PC-9 (cell line): ENCODE data around the gene WFIKKN2. TPM values are rescaled to one million over a fixed set of nuclear protein-coding genes. Genes with fewer than 3 reads are reported as not detected.
A peak's percentile ranks its signal among the peaks of the same experiment; 100 is the strongest.

Source experiments
- BruUV-seq: library from RNA; stranded (reverse); fragments of 400-500 nt; replicated peaks from 2 replicates; lab custom pipeline; 2021; lab: Mats Ljungman, UMichigan
- CTCF ChIA-PET: fragments of 300-600 bp; sonication (Branson Sonifier 250); formaldehyde crosslinking; loops from one replicate; lab custom pipeline; 2022; ENCODE audit warnings: antibody characterized with exemption; lab: Charles Lee
- POLR2A ChIA-PET: fragments of 300-600 bp; sonication (Branson Sonifier 250); formaldehyde crosslinking; loops from one replicate; lab custom pipeline; 2022; ENCODE audit warnings: antibody characterized with exemption; ENCODE audit not compliant: unreplicated experiment; lab: Charles Lee
- DNase-seq, 2 experiments: peaks; one replicate each; pipeline versions ENCODE4 v3.0.0 to v3.0.0-alpha.2; 2015 to 2022; ENCODE audit warnings: mixed read lengths in 1 of 2
- H2AFZ ChIP-seq: fragments of 200-600 bp; sonication (generic); 2 replicates; pipeline ENCODE4 v1.8.1; 2017; ENCODE audit warnings: antibody characterized with exemption
- H3F3A ChIP-seq: fragments of 200-600 bp; sonication (generic); 2 replicates; pipeline ENCODE4 v1.8.1; 2017; ENCODE audit warnings: antibody characterized with exemption, mild to moderate bottlenecking, low read depth; ENCODE audit not compliant: insufficient read depth
- H3K27ac ChIP-seq: fragments of 200-600 bp; sonication (generic); 2 replicates; pipeline ENCODE4 v1.6.1; 2016; ENCODE audit warnings: mixed run types
- H3K27me3 ChIP-seq: fragments of 200-600 bp; sonication (generic); 2 replicates; pipeline ENCODE4 v1.6.1; 2016; ENCODE audit warnings: low read depth, mixed run types; ENCODE audit not compliant: insufficient read depth
- H3K36me3 ChIP-seq: fragments of 200-600 bp; sonication (generic); 2 replicates; pipeline ENCODE4 v1.6.1; 2016; ENCODE audit warnings: low read depth, mixed run types
- H3K4me1 ChIP-seq: fragments of 200-600 bp; sonication (generic); replicated peaks from 2 replicates; pipeline ENCODE4 v1.6.1; 2016; ENCODE audit warnings: mixed run types; ENCODE audit not compliant: insufficient read depth
- H3K4me2 ChIP-seq: fragments of 200-600 bp; sonication (generic); 2 replicates; pipeline ENCODE4 v1.6.1; 2017; ENCODE audit warnings: mixed run types
- H3K4me3 ChIP-seq: fragments of 200-600 bp; sonication (generic); 2 replicates; pipeline ENCODE4 v1.6.1; 2016; ENCODE audit warnings: mixed run types
- H3K79me2 ChIP-seq: fragments of 200-600 bp; sonication (generic); 2 replicates; pipeline ENCODE4 v1.6.1; 2017; ENCODE audit warnings: low read depth, mixed run types
- H3K9me2 ChIP-seq: fragments of 200-600 bp; sonication (generic); 2 replicates; pipeline ENCODE4 v1.8.1; 2017; ENCODE audit warnings: mild to moderate bottlenecking; ENCODE audit not compliant: insufficient read depth
- H3K9me3 ChIP-seq: fragments of 200-600 bp; sonication (generic); 2 replicates; pipeline ENCODE4 v1.8.1; 2016; ENCODE audit warnings: low read depth; ENCODE audit not compliant: insufficient read depth
- H4K20me1 ChIP-seq: fragments of 200-600 bp; sonication (generic); 2 replicates; pipeline ENCODE4 v1.8.1; 2017; ENCODE audit not compliant: insufficient read depth
- CTCF ChIP-seq: fragments of 200-600 bp; sonication (generic); conservative IDR thresholded peaks from 2 replicates; pipeline ENCODE4 v1.6.1; 2017; ENCODE audit warnings: mixed run types, antibody characterized with exemption, mild to moderate bottlenecking, moderate library complexity
- EZH2 ChIP-seq: fragments of 200-600 bp; sonication (generic); IDR thresholded peaks from 2 replicates; pipeline ENCODE4 v1.8.0; 2017; ENCODE audit warnings: antibody characterized with exemption, low read depth
- intact Hi-C: fragments of 100-400 bp; cut with micrococcal nuclease; formaldehyde crosslinking; loops from one replicate; pipeline ENCODE4 v1.10.0; 2022; ENCODE audit not compliant: unreplicated experiment
- total RNA-seq: library from RNA; stranded (reverse); gene quantifications from 2 replicates; pipeline ENCODE4 v1.2.3, GENCODE V29; 2021

The WFIKKN2 gene
- total RNA-seq, 1 experiment from 2014 or later, result not detected

GRCh38 chr17:50867363-50868139, 32.2 kb downstream of the WFIKKN2 start:
- Histone ChIP-seq H3K9me2 (no peaks in the 10 kb centered on the region), H3K27ac (peak overlapping the region; percentile 95), H3K79me2 (peaks cover 54% of the 10 kb centered on the region), H3K4me3 (peak overlapping the region; percentile 83), H3K4me2 (peak overlapping the region; percentile 94), H3K36me3 (peaks cover 16% of the 10 kb centered on the region), H3F3A (peaks cover 48% of the 10 kb centered on the region), H3K4me1 (peaks cover 40% of the 10 kb centered on the region), H4K20me1 (peaks cover 28% of the 10 kb centered on the region), H3K9me3 (no peaks in the 10 kb centered on the region), H3K27me3 (no peaks in the 10 kb centered on the region), H2AFZ (peak overlapping the region; percentile 82)
- DNase-seq, result peak; percentile 95 to 98
- no peak for TF ChIP-seq CTCF
- no peak for TF ChIP-seq EZH2
- BruUV-seq, result no TSS peak
- ChIA-PET POLR2A (interaction anchor here (0.6 to 3.0 kb wide), 11 partner anchors 17 to 286 kb away, joined by 4 to 28 read pairs (median 6); partner anchors contain the start of gene NME1), CTCF (interaction anchor here (0.7 to 1.2 kb wide), 3 partner anchors 17 to 99 kb away, joined by 3 to 6 read pairs (median 5); no protein-coding TSS in a partner anchor)
- intact Hi-C loops, result loop anchor here (1.0 kb wide), 2 partner anchors 17 to 52 kb away; no protein-coding TSS in a partner anchor

- POLR2A ChIA-PET, result interaction anchor here (0.6 to 3.0 kb wide), 3 partner anchors 16 to 285 kb away, joined by 5 to 28 read pairs (median 6); partner anchors contain the start of gene NME1
- peak overlapping the region; percentile 83 for H3K4me3 ChIP-seq
- peaks cover 35% of the 10 kb centered on the region for H3K4me1 ChIP-seq
- intact Hi-C loops, result no loop called here
- no peaks in the 10 kb centered on the region for H3K9me3 ChIP-seq
- H3K9me2 ChIP-seq, result no peaks in the 10 kb centered on the region
- H2AFZ ChIP-seq, result peak overlapping the region; percentile 82
- peak overlapping the region; percentile 95 for H3K27ac ChIP-seq
- H3K4me2 ChIP-seq, result peak overlapping the region; percentile 94
- BruUV-seq, result no TSS peak
- DNase-seq, result no peak
- peaks cover 48% of the 10 kb centered on the region for H3K79me2 ChIP-seq
- H3K27me3 ChIP-seq, result no peaks in the 10 kb centered on the region
- peaks cover 43% of the 10 kb centered on the region for H3F3A ChIP-seq
- peaks cover 23% of the 10 kb centered on the region for H4K20me1 ChIP-seq
- TF ChIP-seq CTCF, result no peak
- TF ChIP-seq EZH2, result no peak
- peaks cover 11% of the 10 kb centered on the region for H3K36me3 ChIP-seq
- CTCF ChIA-PET, result no interaction called here
Measured at GRCh38 chr17:50868140-50868438, 32.7 kb downstream of the WFIKKN2 start.

- H3K79me2 ChIP-seq, result peaks cover 43% of the 10 kb centered on the region
- peaks cover 18% of the 10 kb centered on the region for H4K20me1 ChIP-seq
- H3K4me1 ChIP-seq, result peaks cover 29% of the 10 kb centered on the region
- H2AFZ ChIP-seq, result no peak overlapping the region; the same call in 1 of the 2 replicates
- DNase-seq, result no peak
- intact Hi-C loops, result no loop called here
- ChIA-PET CTCF (no interaction called here), POLR2A (no interaction called here)
- no peak for TF ChIP-seq CTCF
- no peak for TF ChIP-seq EZH2
- H3K27me3 ChIP-seq, result no peaks in the 10 kb centered on the region
- BruUV-seq, result no TSS peak
- H3K4me2 ChIP-seq, result peak overlapping the region; percentile 94
- peak overlapping the region; percentile 95 for H3K27ac ChIP-seq
- H3K36me3 ChIP-seq, result 0 out of 2 replicates have a peak, but pooled peaks cover 6% of the 10 kb centered on the region
- peak overlapping the region; percentile 83 for H3K4me3 ChIP-seq
- H3K9me2 ChIP-seq, result no peaks in the 10 kb centered on the region
- peaks cover 40% of the 10 kb centered on the region for H3F3A ChIP-seq
- no peaks in the 10 kb centered on the region for H3K9me3 ChIP-seq
Measured at GRCh38 chr17:50868602-50869001, 33.2 kb downstream of the WFIKKN2 start.
